HUES6 (cell line): ENCODE results near the gene ZNF816.
"Not testable (repeated sequence)": the region's sequence is repeated elsewhere in the genome, so short reads cannot be mapped to it uniquely, and the experiment has no call there.

Experiments
- H3K27ac ChIP-seq: 2 replicates; pipeline ENCODE4 v1.7.0; 2013; ENCODE audit warnings: low read depth, mild to moderate bottlenecking, low read length, inconsistent platforms
- H3K27me3 ChIP-seq: 2 replicates; pipeline ENCODE4 v1.6.1; 2013; ENCODE audit warnings: low read length; ENCODE audit not compliant: control insufficient read depth, insufficient read depth
- H3K36me3 ChIP-seq: 2 replicates; pipeline ENCODE4 v1.6.1; 2013; ENCODE audit warnings: low read length; ENCODE audit not compliant: control insufficient read depth, insufficient read depth
- H3K4me1 ChIP-seq: 2 replicates; pipeline ENCODE4 v1.6.1; 2013; ENCODE audit warnings: low read length; ENCODE audit not compliant: control insufficient read depth, insufficient read depth
- H3K4me3 ChIP-seq: 2 replicates; pipeline ENCODE4 v1.5.1; 2013; ENCODE audit warnings: low read depth, low read length
- H3K9ac ChIP-seq: one replicate; pipeline ENCODE4 v1.6.1; 2013; ENCODE audit warnings: mild to moderate bottlenecking, low read length
- H3K9me3 ChIP-seq: 2 replicates; pipeline ENCODE4 v1.6.1; 2013; ENCODE audit warnings: low read depth, low read length; ENCODE audit not compliant: control insufficient read depth, insufficient read depth

ZNF816 gene

GRCh38 chr19:52943884-52944643, 18.6 kb downstream of the ZNF816 start:
- peaks cover 5% of the 10 kb centered on the region for H3K36me3 ChIP-seq
- no peaks in the 10 kb centered on the region for H3K27me3 ChIP-seq
- peaks cover 16% of the 10 kb centered on the region for H3K9me3 ChIP-seq
- peaks cover 28% of the 10 kb centered on the region for H3K4me1 ChIP-seq
- H3K27ac ChIP-seq = peak overlapping the region; percentile 92
- H3K9ac ChIP-seq = peak overlapping the region; percentile 55
- H3K4me3 ChIP-seq = no peak overlapping the region

DNA sequence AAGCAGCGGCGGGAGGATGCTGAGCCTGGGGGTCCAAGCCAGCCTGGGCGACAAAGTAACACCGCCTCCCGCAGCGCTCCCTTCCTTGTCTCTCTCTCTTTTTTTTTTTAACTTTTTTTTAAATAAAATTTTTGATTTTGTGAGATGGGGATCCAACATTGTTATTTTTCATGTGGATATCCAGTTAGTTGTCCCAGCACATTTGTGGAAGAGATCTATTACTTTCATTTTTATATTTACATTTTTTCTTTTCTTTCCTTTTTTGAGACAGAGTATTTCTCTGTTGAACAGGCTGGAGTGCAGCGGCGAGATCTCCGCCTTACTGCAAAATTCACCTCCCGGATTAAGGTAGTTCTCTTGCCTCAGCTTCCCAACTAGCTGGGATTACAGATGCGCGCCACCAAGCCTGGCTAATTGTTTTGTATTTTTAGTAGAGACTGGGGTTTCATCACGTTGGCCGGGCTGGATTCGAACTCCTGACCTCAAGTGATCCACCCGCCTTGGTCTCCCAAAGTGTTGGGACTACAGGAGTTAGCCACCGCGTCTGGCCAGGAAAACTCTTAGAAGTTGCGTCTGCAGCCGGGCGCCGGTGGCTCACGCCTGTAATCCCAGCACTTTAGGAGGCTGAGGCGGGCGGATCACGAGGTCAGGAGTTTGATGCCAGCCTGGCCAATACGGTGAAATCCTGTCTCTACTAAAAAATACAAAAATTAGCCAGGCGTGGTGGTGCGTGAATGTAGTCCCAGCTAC, 19.4 kb downstream of the ZNF816 start:
- Histone ChIP-seq H3K9me3 (peaks cover 11% of the 10 kb centered on the region), H3K4me3 (peak overlapping the region; percentile 82), H3K9ac (peak overlapping the region; percentile 89), H3K36me3 (peaks cover 2% of the 10 kb centered on the region; the same call in 1 of the 2 replicates), H3K27ac (peak overlapping the region; percentile 92; the same call in 1 of the 2 replicates), H3K4me1 (peaks cover 28% of the 10 kb centered on the region), H3K27me3 (no peaks in the 10 kb centered on the region)

DNA sequence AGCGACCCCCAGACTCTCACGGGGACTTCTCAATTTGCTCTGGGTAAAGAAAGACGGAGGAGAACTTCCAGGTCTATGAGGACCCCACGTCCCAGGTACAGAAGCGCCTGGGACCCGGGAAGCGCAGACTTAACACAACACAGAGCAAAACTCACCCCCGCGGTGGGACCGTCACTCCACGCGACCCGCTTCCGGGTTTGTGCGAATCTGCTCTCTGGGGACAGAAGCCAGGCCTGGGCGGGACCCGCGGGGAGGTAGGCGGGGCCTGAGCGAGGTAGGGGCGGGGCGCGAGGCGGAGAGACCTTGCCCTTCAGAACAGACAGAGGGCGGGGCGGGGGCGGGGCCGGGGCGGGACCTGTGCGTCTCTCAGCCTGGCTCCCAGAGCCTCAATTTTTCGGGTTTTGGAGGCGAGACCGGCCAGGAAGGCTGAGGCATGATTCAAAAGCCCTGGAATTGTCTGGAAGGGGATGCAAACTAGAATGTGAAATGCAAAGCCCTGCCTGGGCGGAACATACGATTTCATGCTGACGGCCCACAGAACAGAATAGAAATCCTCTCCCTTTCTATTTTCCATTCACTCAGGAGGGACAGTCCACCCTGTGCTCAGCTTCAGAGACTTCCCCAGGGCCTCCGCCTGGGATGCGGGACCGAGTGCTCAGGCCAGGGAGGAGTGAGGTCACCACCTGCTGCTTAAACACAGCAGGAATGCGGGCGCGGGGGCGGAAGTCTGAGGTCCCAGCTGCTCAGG, 20.1 kb downstream of the ZNF816 start:
- H3K36me3 ChIP-seq = 0 out of 2 replicates have a peak, but pooled peaks cover under 1% of the 10 kb centered on the region
- H3K4me3 ChIP-seq = peak overlapping the region; percentile 82
- peak overlapping the region; percentile 92; the same call in 1 of the 2 replicates for H3K27ac ChIP-seq
- peaks cover 28% of the 10 kb centered on the region for H3K4me1 ChIP-seq
- H3K9ac ChIP-seq = peak overlapping the region; percentile 89
- H3K9me3 ChIP-seq = peaks cover 6% of the 10 kb centered on the region; the same call in 1 of the 2 replicates
- H3K27me3 ChIP-seq = no peaks in the 10 kb centered on the region

DNA sequence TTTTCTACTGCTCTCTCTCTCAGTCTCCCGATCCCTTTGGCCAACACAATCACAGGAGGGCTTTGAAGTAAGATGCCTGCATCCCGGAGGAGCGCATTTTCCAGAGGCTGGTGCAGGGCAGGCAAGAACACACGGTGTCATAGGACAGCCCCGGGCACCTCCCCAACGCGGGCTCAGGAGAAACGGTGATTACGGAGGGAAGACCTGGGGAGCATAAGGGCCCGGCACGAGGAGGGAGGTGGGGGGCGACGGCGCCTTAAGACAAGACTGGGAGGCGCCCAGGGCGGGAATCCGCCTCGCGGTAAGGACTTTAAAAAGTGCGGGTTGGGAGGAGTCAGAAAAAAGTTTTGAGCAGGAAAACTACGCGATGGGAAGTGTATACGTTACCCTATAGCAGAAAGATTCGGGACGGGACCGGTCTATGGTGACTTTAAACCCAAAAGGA, 20.7 kb downstream of the ZNF816 start:
- Histone ChIP-seq H3K9ac (peak overlapping the region; percentile 85), H3K36me3 (peaks cover 6% of the 10 kb centered on the region), H3K4me3 (peak overlapping the region; percentile 82), H3K27me3 (no peaks in the 10 kb centered on the region), H3K9me3 (peaks cover 3% of the 10 kb centered on the region; the same call in 1 of the 2 replicates), H3K4me1 (peaks cover 28% of the 10 kb centered on the region), H3K27ac (peak overlapping the region; percentile 76; the same call in 1 of the 2 replicates)

- H3K27ac ChIP-seq = peak overlapping the region; percentile 76; the same call in 1 of the 2 replicates
- H3K4me1 ChIP-seq = peaks cover 24% of the 10 kb centered on the region
These were observed 21.2 kb downstream of the ZNF816 start for GRCh38 chr19:52941523-52941922.

GRCh38 chr19:52940905-52941304, 21.8 kb downstream of the ZNF816 start:
- not testable (repeated sequence) for H3K27ac ChIP-seq, H3K9ac ChIP-seq, H3K9me3 ChIP-seq, H3K27me3 ChIP-seq
- Histone ChIP-seq H3K4me1 (peaks cover 24% of the 10 kb centered on the region), H3K4me3 (peak overlapping the region; percentile 29; the same call in 1 of the 2 replicates), H3K36me3 (peaks cover 16% of the 10 kb centered on the region)

More at GRCh38 chr19:52941523-52941922, 21.2 kb downstream of the ZNF816 start:
- Histone ChIP-seq H3K9ac (peak overlapping the region; percentile 85), H3K4me3 (peak overlapping the region; percentile 82), H3K36me3 (peaks cover 11% of the 10 kb centered on the region)
- H3K9me3 ChIP-seq, H3K27me3 ChIP-seq: not testable (repeated sequence)

DNA sequence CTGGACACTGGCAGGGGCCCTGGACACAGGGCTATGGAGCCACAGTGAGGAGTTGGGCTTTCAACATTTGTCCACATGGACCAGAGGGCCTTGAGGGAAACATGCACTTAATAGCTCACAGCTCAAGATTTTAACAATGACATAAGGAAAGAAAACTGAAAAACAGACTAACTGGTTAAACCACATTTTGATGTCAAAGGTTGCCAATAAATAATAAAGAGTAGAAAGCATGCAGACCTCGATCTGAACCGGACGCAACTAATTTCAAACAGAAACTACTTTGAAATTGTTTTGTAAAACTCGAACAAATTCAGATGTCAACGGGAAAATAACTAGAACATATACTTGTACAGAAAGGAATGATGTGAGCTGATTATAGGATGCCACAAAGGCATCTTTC, 23.9 kb downstream of the ZNF816 start:
- Histone ChIP-seq H3K4me3 (no peak overlapping the region), H3K9ac (no peak overlapping the region), H3K9me3 (no peaks in the 10 kb centered on the region), H3K4me1 (peaks cover 5% of the 10 kb centered on the region), H3K27me3 (no peaks in the 10 kb centered on the region), H3K36me3 (peaks cover 23% of the 10 kb centered on the region), H3K27ac (no peak overlapping the region)

DNA sequence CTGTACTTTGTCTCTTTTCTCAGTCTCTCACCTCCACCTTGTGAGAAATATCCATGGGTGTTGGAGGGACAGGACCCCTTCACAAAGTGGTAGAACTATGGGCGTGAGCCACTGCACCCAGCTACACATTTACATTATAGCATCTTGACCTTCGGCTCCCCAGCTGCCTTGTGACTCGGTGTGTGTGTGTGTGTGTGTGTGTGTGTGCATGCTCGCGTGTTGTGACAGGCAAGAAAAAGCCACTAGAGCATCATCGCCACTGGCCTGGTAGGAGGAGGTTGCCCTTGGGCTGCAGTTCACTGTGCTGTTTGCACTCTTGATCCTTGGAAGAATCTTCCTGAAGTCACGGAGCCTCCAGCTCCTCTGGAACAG, 25.7 kb downstream of the ZNF816 start:
- H3K27ac ChIP-seq = no peak overlapping the region
- H3K4me1 ChIP-seq = no peaks in the 10 kb centered on the region
- no peaks in the 10 kb centered on the region for H3K9me3 ChIP-seq
- no peaks in the 10 kb centered on the region for H3K27me3 ChIP-seq
- no peak overlapping the region for H3K4me3 ChIP-seq
- H3K36me3 ChIP-seq = peaks cover 25% of the 10 kb centered on the region
- no peak overlapping the region for H3K9ac ChIP-seq

DNA sequence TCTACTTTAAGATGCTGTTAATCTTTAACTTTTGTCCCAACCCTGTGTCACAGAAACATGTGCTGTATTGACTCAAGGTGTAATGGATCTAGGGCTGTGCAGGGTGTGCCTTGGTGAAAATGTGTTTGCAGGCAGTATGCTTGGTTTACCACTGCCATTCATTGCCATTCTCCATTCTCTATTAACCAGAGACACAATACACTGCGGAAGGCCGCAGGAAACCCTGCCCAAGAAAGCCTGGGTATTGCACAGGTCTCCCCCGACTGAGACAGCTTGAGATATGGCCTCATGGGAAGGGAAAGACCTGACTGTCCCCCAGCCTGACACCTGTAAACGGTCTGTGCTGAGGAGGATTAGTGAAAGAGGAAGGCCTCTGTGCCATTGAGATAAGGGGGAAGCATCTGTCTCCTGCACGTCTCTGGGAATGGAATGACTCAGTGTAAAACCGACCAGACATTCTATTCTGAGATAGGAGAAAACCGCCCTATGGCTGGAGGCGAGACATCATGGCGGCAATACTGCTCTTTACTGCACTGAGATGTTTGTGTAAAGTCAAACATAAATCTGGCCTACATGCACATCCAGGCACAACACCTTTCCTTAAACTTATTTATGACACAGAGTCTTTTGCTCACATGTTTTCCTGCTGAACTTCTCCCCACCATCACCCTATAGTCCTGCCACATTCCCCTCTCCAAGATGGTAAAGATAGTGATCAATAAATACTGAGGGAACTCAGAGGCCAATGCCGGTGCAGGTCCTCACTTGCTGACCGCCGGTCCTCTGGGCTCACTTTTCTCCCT, 26.3 kb downstream of the ZNF816 start:
- Histone ChIP-seq H3K4me1 (no peaks in the 10 kb centered on the region), H3K36me3 (peaks cover 25% of the 10 kb centered on the region), H3K9ac (no peak overlapping the region), H3K4me3 (no peak overlapping the region), H3K27ac (no peak overlapping the region), H3K9me3 (no peaks in the 10 kb centered on the region), H3K27me3 (no peaks in the 10 kb centered on the region)

GRCh38 chr19:52935434-52935833, 27.2 kb downstream of the ZNF816 start:
- H3K4me1 ChIP-seq = no peaks in the 10 kb centered on the region
- H3K36me3 ChIP-seq = peaks cover 25% of the 10 kb centered on the region
- no peaks in the 10 kb centered on the region for H3K9me3 ChIP-seq
- no peak overlapping the region for H3K27ac ChIP-seq
- no peak overlapping the region for H3K4me3 ChIP-seq
- no peaks in the 10 kb centered on the region for H3K27me3 ChIP-seq
- no peak overlapping the region for H3K9ac ChIP-seq
